ENCODE data around the gene SLC25A11. TPM values are rescaled to one million over a fixed set of nuclear protein-coding genes. Genes with fewer than 3 reads are reported as not detected.
A peak's percentile ranks its signal among the peaks of the same experiment; 100 is the strongest.

Gene SLC25A11, protein sequence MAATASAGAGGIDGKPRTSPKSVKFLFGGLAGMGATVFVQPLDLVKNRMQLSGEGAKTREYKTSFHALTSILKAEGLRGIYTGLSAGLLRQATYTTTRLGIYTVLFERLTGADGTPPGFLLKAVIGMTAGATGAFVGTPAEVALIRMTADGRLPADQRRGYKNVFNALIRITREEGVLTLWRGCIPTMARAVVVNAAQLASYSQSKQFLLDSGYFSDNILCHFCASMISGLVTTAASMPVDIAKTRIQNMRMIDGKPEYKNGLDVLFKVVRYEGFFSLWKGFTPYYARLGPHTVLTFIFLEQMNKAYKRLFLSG
- 41.8 TPM for polyA plus RNA-seq (2013, experiment 1 of 2)
- 41.5 TPM for polyA plus RNA-seq (2013, experiment 2 of 2)

GRCh38 chr17:4939796-4940554, at the start of gene SLC25A11, which contains the start of gene RNF167:
Gene SLC25A11, minus strand, starts transcription at chr17:4940046. Its CDS starts 136 bp downstream, at chr17:4939910.
Gene RNF167, plus strand, starts transcription at chr17:4940268. Its CDS starts 642 bp downstream, at chr17:4940910.
- Histone ChIP-seq H4K5ac (ENCODE audit: low read length) (peak within 1 kb of the TSS; percentile 78), H3K79me1 (ENCODE audit: low read length) (peaks cover 20% of the 10 kb centered on the region), H2BK5ac (ENCODE audit: low read length) (peak within 1 kb of the TSS; percentile 33), H3K56ac (ENCODE audit: low read length) (peak within 1 kb of the TSS; percentile 97), H3K18ac (ENCODE audit: low read length) (peak within 1 kb of the TSS; percentile 64), H3K23ac (ENCODE audit: low read length) (peak within 1 kb of the TSS; percentile 2), H3K4me2 (ENCODE audit: low read length) (peak within 1 kb of the TSS; percentile 87), H2AK5ac (ENCODE audit: low read length) (no peak within 1 kb of the TSS), H3K27me3 (ENCODE audit: insufficient read depth, low read length, poor library complexity) (no peaks in the 10 kb centered on the region), H3K9ac (ENCODE audit: low read length) (peak within 1 kb of the TSS; percentile 87), H3K36me3 (ENCODE audit: control insufficient read depth, insufficient read depth, low read length) (peaks cover 5% of the 10 kb centered on the region), H3K4me1 (ENCODE audit: control insufficient read depth, low read depth, low read length) (peaks cover 3% of the 10 kb centered on the region), H4K8ac (ENCODE audit: low read depth, low read length) (no peak within 1 kb of the TSS), H2BK120ac (ENCODE audit: low read depth, low read length) (no peak within 1 kb of the TSS), H3K4ac (ENCODE audit: low read depth, low read length) (no peak within 1 kb of the TSS), H3K4me3 (ENCODE audit: low read length) (peak within 1 kb of the TSS; percentile 95), H3K79me2 (ENCODE audit: control insufficient read depth, insufficient read depth, low read length) (peaks cover 40% of the 10 kb centered on the region), H3K27ac (ENCODE audit: low read depth, low read length) (peak within 1 kb of the TSS; percentile 97), H2BK15ac (replicated peaks; ENCODE audit: low read depth) (no peak within 1 kb of the TSS)
- no CpG with 5 or more reads among the region's 72 CpGs for WGBS (ENCODE audit: extremely low coverage, insufficient coverage, low lambda C conversion rate)
- peak; percentile 100 for DNase-seq

GRCh38 chr17:4987767-4988567, 48.1 kb upstream of the SLC25A11 start:
- peak; percentile 11 for DNase-seq
- no peak overlapping the region for H4K5ac ChIP-seq (ENCODE audit: low read length)
- peak overlapping the region; percentile 13 for H3K18ac ChIP-seq (ENCODE audit: low read length)
- H2BK120ac ChIP-seq (ENCODE audit: low read depth, low read length), result no peak overlapping the region
- H3K27me3 ChIP-seq (ENCODE audit: insufficient read depth, low read length, poor library complexity), result no peaks in the 10 kb centered on the region
- H3K23ac ChIP-seq (ENCODE audit: low read length), result peak overlapping the region; percentile 32
- H3K4ac ChIP-seq (ENCODE audit: low read depth, low read length), result no peak overlapping the region
- no peak overlapping the region for H4K8ac ChIP-seq (ENCODE audit: low read depth, low read length)
- peak overlapping the region; percentile 43 for H3K4me3 ChIP-seq (ENCODE audit: low read length)
- no CpG with 5 or more reads among the region's 30 CpGs for WGBS (ENCODE audit: extremely low coverage, insufficient coverage, low lambda C conversion rate)
- peak overlapping the region; percentile 95 for H3K4me2 ChIP-seq (ENCODE audit: low read length)
- H2BK5ac ChIP-seq (ENCODE audit: low read length), result no peak overlapping the region
- peak overlapping the region; percentile 88 for H3K56ac ChIP-seq (ENCODE audit: low read length)
- no peaks in the 10 kb centered on the region for H3K36me3 ChIP-seq (ENCODE audit: control insufficient read depth, insufficient read depth, low read length)
- no peak overlapping the region for H2AK5ac ChIP-seq (ENCODE audit: low read length)
- H3K27ac ChIP-seq (ENCODE audit: low read depth, low read length), result no peak overlapping the region
- H3K79me2 ChIP-seq (ENCODE audit: control insufficient read depth, insufficient read depth, low read length), result no peaks in the 10 kb centered on the region
- H3K79me1 ChIP-seq (ENCODE audit: low read length), result no peaks in the 10 kb centered on the region
- peaks cover 6% of the 10 kb centered on the region for H3K4me1 ChIP-seq (ENCODE audit: control insufficient read depth, low read depth, low read length)
- H3K9ac ChIP-seq (ENCODE audit: low read length), result peak overlapping the region; percentile 79
- no peak overlapping the region for H2BK15ac ChIP-seq (replicated peaks; ENCODE audit: low read depth)

GRCh38 chr17:4986951-4987766, 47.3 kb upstream of the SLC25A11 start, which contains the start of gene CAMTA2:
Gene CAMTA2, minus strand, starts transcription at chr17:4987675. Its CDS starts 1,453 bp downstream, at chr17:4986222.
- peak within 1 kb of the TSS; percentile 13 for H3K18ac ChIP-seq (ENCODE audit: low read length)
- H3K9ac ChIP-seq (ENCODE audit: low read length), result peak within 1 kb of the TSS; percentile 79
- no peak within 1 kb of the TSS for H3K4ac ChIP-seq (ENCODE audit: low read depth, low read length)
- no peaks in the 10 kb centered on the region for H3K36me3 ChIP-seq (ENCODE audit: control insufficient read depth, insufficient read depth, low read length)
- H3K79me1 ChIP-seq (ENCODE audit: low read length), result no peaks in the 10 kb centered on the region
- no peaks in the 10 kb centered on the region for H3K27me3 ChIP-seq (ENCODE audit: insufficient read depth, low read length, poor library complexity)
- no peak within 1 kb of the TSS for H4K8ac ChIP-seq (ENCODE audit: low read depth, low read length)
- H3K4me3 ChIP-seq (ENCODE audit: low read length), result peak within 1 kb of the TSS; percentile 51
- DNase-seq, result peak; percentile 71
- peak within 1 kb of the TSS; percentile 32 for H3K23ac ChIP-seq (ENCODE audit: low read length)
- H3K27ac ChIP-seq (ENCODE audit: low read depth, low read length), result no peak within 1 kb of the TSS
- no peak within 1 kb of the TSS for H2BK15ac ChIP-seq (replicated peaks; ENCODE audit: low read depth)
- H2BK120ac ChIP-seq (ENCODE audit: low read depth, low read length), result no peak within 1 kb of the TSS
- no peak within 1 kb of the TSS for H2AK5ac ChIP-seq (ENCODE audit: low read length)
- WGBS (ENCODE audit: extremely low coverage, insufficient coverage, low lambda C conversion rate), result no CpG with 5 or more reads among the region's 78 CpGs
- no peak within 1 kb of the TSS for H4K5ac ChIP-seq (ENCODE audit: low read length)
- peak within 1 kb of the TSS; percentile 88 for H3K56ac ChIP-seq (ENCODE audit: low read length)
- H3K79me2 ChIP-seq (ENCODE audit: control insufficient read depth, insufficient read depth, low read length), result no peaks in the 10 kb centered on the region
- H3K4me1 ChIP-seq (ENCODE audit: control insufficient read depth, low read depth, low read length), result peaks cover 6% of the 10 kb centered on the region
- H3K4me2 ChIP-seq (ENCODE audit: low read length), result peak within 1 kb of the TSS; percentile 95
- H2BK5ac ChIP-seq (ENCODE audit: low read length), result no peak within 1 kb of the TSS

DNA sequence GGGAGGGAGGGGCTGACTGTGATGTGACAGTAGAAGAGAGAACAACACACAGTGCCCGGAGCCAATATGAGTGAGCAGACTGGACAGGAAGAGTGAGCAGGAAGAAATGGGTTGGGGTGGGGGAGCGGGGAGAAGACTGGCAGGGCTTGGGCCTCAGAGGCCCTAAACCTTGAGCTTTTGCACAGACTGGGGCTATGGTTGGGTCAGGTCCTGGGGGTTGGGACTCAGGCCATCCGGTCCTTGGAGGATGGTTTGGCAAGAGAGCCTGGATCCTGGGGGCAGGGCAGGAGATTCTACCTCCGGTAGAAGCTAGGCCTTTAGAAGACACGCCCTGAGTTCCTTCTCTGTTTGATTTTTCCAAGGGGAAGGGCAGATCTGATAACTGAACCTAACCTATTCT, 46.6 kb upstream of the SLC25A11 start:
- WGBS (ENCODE audit: extremely low coverage, insufficient coverage, low lambda C conversion rate), result no CpG with 5 or more reads among the region's 5 CpGs
- Histone ChIP-seq H3K56ac (ENCODE audit: low read length) (peak overlapping the region; percentile 79), H3K4me1 (ENCODE audit: control insufficient read depth, low read depth, low read length) (peaks cover 6% of the 10 kb centered on the region), H3K27ac (ENCODE audit: low read depth, low read length) (no peak overlapping the region), H3K18ac (ENCODE audit: low read length) (no peak overlapping the region), H2AK5ac (ENCODE audit: low read length) (no peak overlapping the region), H3K4me3 (ENCODE audit: low read length) (no peak overlapping the region), H3K4me2 (ENCODE audit: low read length) (no peak overlapping the region), H3K79me2 (ENCODE audit: control insufficient read depth, insufficient read depth, low read length) (no peaks in the 10 kb centered on the region), H3K79me1 (ENCODE audit: low read length) (no peaks in the 10 kb centered on the region), H2BK15ac (replicated peaks; ENCODE audit: low read depth) (no peak overlapping the region), H4K5ac (ENCODE audit: low read length) (no peak overlapping the region), H4K8ac (ENCODE audit: low read depth, low read length) (no peak overlapping the region), H3K36me3 (ENCODE audit: control insufficient read depth, insufficient read depth, low read length) (no peaks in the 10 kb centered on the region), H3K27me3 (ENCODE audit: insufficient read depth, low read length, poor library complexity) (no peaks in the 10 kb centered on the region), H2BK120ac (ENCODE audit: low read depth, low read length) (no peak overlapping the region), H3K9ac (ENCODE audit: low read length) (no peak overlapping the region), H2BK5ac (ENCODE audit: low read length) (no peak overlapping the region), H3K23ac (ENCODE audit: low read length) (no peak overlapping the region), H3K4ac (ENCODE audit: low read depth, low read length) (no peak overlapping the region)
- DNase-seq, result no peak

DNA sequence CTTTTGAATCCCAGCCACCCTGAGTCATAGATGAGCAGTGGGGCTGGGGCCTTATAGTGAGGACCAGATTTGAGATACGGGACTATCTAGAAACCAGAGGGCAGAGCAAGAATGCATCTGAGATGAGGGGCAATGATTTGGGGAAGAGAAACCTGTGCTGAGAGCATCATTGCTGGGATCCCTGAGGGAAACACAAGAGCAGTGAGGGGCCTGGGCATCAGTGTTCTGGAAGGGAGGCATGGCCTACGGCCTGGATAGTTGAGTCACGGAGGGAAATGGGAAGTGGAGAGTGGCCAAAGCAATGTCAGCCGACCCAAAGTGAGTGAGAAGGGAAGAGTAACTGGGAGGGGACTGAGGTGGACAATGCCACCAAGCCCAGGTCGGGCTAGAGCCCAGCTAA, 42.5 kb upstream of the SLC25A11 start:
- Histone ChIP-seq H3K79me1 (ENCODE audit: low read length) (no peaks in the 10 kb centered on the region), H4K5ac (ENCODE audit: low read length) (no peak overlapping the region), H4K8ac (ENCODE audit: low read depth, low read length) (no peak overlapping the region)

More for the DNA sequence above, 42.5 kb upstream of the SLC25A11 start:
- no peak overlapping the region for H2BK5ac ChIP-seq (ENCODE audit: low read length)
- no peak overlapping the region for H3K4ac ChIP-seq (ENCODE audit: low read depth, low read length)
- H3K27ac ChIP-seq (ENCODE audit: low read depth, low read length), result no peak overlapping the region
- no peaks in the 10 kb centered on the region for H3K79me2 ChIP-seq (ENCODE audit: control insufficient read depth, insufficient read depth, low read length)
- no peaks in the 10 kb centered on the region for H3K36me3 ChIP-seq (ENCODE audit: control insufficient read depth, insufficient read depth, low read length)
- no peak overlapping the region for H3K4me3 ChIP-seq (ENCODE audit: low read length)
- H3K18ac ChIP-seq (ENCODE audit: low read length), result no peak overlapping the region
- H3K4me1 ChIP-seq (ENCODE audit: control insufficient read depth, low read depth, low read length), result no peaks in the 10 kb centered on the region
- no peak overlapping the region for H2AK5ac ChIP-seq (ENCODE audit: low read length)
- WGBS (ENCODE audit: extremely low coverage, insufficient coverage, low lambda C conversion rate), result no CpG with 5 or more reads among the region's 5 CpGs
- no peak for DNase-seq
- no peak overlapping the region for H3K56ac ChIP-seq (ENCODE audit: low read length)
- H2BK120ac ChIP-seq (ENCODE audit: low read depth, low read length), result no peak overlapping the region
- no peak overlapping the region for H3K23ac ChIP-seq (ENCODE audit: low read length)
- H3K9ac ChIP-seq (ENCODE audit: low read length), result no peak overlapping the region
- H2BK15ac ChIP-seq (replicated peaks; ENCODE audit: low read depth), result no peak overlapping the region
- no peak overlapping the region for H3K4me2 ChIP-seq (ENCODE audit: low read length)
- no peaks in the 10 kb centered on the region for H3K27me3 ChIP-seq (ENCODE audit: insufficient read depth, low read length, poor library complexity)

All from mesendoderm (in vitro differentiated cells).